KOPT-K1 (cell line): Measurements from ENCODE around the gene COL4A2.

Experiments
- H3K27ac ChIP-seq: fragments of 200-600 bp; sonication (generic); 2 replicates; pipeline ENCODE4 v1.5.1; 2016; ENCODE audit warnings: antibody characterized with exemption, mild to moderate bottlenecking, low read depth, low read length; ENCODE audit not compliant: poor library complexity, severe bottlenecking
- H3K36me3 ChIP-seq: fragments of 200-600 bp; sonication (generic); 2 replicates; pipeline ENCODE4 v1.5.1; 2017; ENCODE audit warnings: antibody characterized with exemption, mild to moderate bottlenecking, low read length, moderate library complexity; ENCODE audit not compliant: insufficient read depth
- H3K9me3 ChIP-seq: fragments of 200-600 bp; sonication (generic); 2 replicates; pipeline ENCODE4 v1.5.1; 2017; ENCODE audit warnings: antibody characterized with exemption, low read length, mild to moderate bottlenecking; ENCODE audit not compliant: insufficient read depth, poor library complexity, severe bottlenecking

The COL4A2 gene

DNA sequence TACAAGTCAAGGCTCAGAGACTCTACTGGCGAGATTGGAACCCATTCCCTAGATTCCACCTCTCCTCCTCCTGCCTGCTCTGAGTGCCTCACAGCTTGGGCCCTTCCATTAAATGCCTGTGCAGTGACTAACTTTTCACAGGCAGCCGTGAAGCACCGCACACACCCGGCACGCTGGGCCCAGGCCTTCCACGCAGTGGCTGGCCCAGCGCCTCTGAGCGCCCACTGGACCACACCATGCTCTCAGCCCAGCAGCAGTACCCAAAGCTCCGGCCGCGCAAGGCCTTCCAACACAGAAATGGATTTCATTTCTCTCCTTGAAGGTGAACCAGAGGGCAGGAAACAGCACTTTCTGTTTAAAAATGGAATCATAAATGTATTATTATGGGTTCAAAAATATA, 228.4 kb downstream of the COL4A2 start:
- H3K36me3 ChIP-seq = no peaks in the 10 kb centered on the region
- no peak overlapping the region for H3K27ac ChIP-seq

DNA sequence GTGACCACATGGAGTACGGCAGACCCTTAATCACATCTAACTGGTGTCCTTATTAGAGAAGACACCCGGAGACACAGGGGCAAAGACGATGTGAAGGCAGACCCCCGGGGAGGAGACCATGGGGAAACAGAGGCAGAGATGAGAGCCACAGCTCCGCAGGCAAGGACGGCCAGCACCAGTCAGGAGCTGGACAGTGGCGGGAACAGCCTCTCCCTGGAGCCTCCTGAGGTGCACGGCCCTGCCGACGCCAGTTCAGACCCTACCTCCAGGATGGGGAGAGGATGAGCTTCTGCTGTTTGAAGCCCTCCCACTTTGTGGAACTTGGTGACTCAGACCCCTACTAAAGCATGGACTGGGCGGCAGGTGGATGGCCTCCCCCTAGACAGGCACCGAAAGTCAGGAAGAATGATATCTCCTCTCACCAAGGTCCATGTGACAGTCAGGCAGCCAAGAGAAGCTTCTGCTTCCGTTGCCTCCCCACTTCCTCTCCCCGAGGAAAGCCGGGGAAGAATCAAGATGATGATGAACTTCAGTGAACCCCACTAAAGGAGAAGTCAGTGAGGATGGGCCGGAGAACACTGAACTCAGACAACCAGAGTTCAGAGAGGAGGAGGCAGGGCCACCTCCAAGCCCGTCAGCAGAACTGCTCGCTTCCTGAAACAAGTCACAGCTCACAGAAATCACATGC, 229.1 kb downstream of the COL4A2 start:
- Histone ChIP-seq H3K36me3 (no peaks in the 10 kb centered on the region), H3K27ac (no peak overlapping the region), H3K9me3 (no peaks in the 10 kb centered on the region)

More for the DNA sequence above, 228.4 kb downstream of the COL4A2 start:
- H3K9me3 ChIP-seq = no peaks in the 10 kb centered on the region

DNA sequence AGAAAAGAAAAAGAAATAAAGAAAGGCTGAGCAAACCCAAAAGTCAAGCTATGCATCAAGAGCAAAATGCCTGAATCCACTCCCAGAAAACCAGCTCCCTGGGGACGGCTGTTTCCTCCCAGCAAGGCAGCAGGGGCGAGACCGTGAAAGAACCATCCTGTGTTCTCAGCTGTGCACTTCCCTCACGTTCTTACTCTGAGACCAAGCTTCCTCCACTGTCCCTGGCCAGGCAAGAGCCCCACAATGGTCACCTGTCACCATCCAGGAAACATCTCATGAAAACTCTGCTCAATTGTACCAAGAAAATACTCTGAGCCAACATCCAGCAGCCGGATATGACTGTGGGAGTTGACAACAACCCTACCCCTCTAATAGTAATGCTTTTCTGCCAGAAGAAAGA, 231.5 kb downstream of the COL4A2 start:
- H3K9me3 ChIP-seq = no peaks in the 10 kb centered on the region
- H3K27ac ChIP-seq = no peak overlapping the region
- H3K36me3 ChIP-seq = no peaks in the 10 kb centered on the region

DNA sequence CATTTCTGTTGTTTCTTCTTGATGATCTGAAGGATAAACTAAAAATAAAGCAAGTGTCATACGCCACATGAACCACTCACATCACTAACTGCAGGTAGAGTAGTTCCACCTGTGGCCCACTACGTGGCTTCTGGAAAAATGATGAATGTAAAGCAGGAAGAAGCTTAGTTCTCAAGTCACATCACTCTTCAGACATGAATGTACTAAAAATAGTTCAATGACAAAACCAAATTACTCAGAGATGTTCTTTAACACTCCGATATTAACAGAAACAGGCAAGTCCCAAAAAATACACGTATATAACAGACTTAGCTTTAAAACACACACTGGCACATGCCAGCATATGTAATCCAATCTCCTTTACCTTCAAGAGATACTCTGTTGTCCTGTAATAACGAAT, 232.8 kb downstream of the COL4A2 start:
- no peak overlapping the region for H3K27ac ChIP-seq
- H3K36me3 ChIP-seq = no peaks in the 10 kb centered on the region
- peaks cover 11% of the 10 kb centered on the region for H3K9me3 ChIP-seq

DNA sequence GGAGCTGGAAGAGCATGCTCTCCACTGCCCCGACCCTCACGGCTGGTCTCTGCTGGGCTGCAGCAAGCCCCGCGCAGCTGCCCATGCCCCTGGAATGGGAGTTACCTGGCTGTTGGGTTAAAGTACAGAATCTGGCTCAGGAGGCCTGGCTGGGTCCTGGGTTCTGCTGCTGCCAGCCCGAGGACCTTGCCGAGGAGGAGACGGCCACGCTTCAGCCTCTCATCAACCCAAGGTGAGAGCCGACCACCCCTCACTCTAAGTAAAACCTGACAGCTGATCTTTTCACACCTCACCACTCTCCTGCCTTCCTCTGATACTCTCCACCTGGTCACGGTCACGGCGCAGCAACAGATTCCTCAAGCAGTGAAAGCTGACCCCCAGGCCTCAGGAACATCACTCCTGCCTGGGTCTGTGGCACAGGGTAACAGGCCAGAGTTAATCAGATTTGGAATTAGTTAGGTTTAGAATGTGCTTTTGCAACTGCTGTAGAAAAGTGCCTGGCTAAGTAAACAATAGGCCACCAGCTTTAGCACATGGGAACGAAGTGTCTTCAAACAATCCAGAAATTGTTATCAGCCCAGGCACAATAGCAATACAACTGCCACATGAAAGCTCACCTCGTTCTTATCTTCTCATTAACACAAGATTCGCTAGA, 233.9 kb downstream of the COL4A2 start:
- peaks cover 13% of the 10 kb centered on the region for H3K9me3 ChIP-seq
- H3K36me3 ChIP-seq = no peaks in the 10 kb centered on the region
- no peak overlapping the region for H3K27ac ChIP-seq

DNA sequence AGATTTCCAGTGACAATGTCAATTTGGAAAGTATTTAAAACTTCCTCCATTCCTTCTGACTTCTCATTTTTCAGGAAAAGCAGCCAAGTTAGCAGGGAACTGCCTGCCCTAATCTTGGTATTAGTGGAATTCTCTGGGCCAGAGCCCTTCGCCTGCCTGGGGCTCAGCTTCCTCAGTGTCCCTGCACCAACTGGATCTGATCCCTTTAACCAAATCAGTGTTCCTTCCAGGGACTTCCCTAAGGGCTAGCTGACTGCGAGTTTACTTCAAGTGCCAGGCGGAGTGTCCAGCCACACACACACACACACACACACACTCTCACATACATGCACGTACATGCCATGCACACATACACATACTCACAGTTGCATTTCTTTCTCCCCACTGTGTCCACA, 234.4 kb downstream of the COL4A2 start:
- no peak overlapping the region for H3K27ac ChIP-seq
- peaks cover 13% of the 10 kb centered on the region for H3K9me3 ChIP-seq
- no peaks in the 10 kb centered on the region for H3K36me3 ChIP-seq

DNA sequence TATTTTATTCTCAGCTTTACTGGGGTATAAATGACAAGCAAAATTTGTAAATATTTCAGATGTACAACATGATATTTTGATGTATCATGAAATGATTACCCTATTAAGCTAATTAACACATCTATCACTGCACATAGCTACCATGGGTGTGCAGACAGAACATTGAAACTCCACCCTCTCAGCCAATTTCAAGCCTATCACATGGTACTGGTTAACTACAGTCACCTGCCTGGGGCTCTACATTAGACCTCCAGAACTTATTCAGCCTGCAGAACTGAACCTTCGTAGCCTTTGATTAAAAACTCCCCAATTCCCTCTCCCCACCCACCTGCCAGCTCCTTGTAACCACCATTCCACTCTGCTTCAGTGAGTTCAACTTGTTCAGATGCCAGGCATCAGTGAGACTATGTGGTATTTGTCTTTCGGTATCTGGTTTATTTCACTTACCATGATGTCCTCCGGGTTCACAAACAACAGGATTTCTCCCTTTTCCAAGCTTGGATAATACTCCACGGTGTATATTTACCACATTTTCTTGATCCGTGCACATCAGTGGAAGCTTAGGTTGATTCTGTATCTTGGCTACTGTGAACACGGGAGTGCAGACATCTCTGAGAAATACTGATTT, 235.2 kb downstream of the COL4A2 start:
- no peak overlapping the region for H3K27ac ChIP-seq
- no peaks in the 10 kb centered on the region for H3K36me3 ChIP-seq
- peaks cover 13% of the 10 kb centered on the region for H3K9me3 ChIP-seq

DNA sequence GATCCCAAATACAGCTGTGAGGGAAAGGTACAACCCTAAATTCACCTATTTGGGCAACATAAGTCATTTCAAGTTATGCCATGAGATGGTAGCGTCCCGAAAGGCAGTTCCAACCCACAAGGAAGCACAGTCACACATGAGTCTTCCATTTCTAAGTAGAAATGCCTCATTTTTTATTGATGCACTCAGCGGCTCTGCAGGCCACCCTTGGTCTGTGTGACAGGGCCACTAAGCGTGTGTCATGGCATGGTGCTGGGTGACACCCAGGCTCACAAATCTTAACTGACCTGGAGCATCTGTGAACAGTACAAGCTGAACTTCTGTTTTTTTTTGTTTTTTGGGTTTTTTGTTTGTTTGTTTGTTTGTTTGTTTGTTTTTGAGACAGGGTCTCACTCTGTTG, 239.3 kb downstream of the COL4A2 start:
- no peak overlapping the region for H3K27ac ChIP-seq
- no peaks in the 10 kb centered on the region for H3K36me3 ChIP-seq
- H3K9me3 ChIP-seq = peaks cover 13% of the 10 kb centered on the region

DNA sequence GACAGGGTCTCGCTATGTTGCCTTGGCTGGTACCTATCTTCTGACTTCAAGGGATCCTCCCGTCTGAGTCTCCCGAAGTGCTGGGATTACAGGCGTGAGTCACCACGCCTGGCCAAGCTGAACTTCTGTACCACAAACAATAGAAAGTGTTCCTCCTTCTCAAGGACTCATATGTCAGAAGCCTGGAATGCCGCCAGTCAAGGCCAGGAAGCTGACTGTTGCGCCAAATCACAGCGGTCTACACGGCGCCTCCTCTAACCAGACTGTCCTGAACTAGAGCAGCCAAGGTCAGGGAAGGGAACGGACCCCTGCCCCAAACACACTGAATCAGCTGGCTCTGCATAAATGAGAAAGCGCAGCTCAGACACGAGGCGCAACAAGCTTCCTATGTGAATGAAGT, 239.8 kb downstream of the COL4A2 start:
- peaks cover 13% of the 10 kb centered on the region for H3K9me3 ChIP-seq
- H3K36me3 ChIP-seq = no peaks in the 10 kb centered on the region
- H3K27ac ChIP-seq = no peak overlapping the region

DNA sequence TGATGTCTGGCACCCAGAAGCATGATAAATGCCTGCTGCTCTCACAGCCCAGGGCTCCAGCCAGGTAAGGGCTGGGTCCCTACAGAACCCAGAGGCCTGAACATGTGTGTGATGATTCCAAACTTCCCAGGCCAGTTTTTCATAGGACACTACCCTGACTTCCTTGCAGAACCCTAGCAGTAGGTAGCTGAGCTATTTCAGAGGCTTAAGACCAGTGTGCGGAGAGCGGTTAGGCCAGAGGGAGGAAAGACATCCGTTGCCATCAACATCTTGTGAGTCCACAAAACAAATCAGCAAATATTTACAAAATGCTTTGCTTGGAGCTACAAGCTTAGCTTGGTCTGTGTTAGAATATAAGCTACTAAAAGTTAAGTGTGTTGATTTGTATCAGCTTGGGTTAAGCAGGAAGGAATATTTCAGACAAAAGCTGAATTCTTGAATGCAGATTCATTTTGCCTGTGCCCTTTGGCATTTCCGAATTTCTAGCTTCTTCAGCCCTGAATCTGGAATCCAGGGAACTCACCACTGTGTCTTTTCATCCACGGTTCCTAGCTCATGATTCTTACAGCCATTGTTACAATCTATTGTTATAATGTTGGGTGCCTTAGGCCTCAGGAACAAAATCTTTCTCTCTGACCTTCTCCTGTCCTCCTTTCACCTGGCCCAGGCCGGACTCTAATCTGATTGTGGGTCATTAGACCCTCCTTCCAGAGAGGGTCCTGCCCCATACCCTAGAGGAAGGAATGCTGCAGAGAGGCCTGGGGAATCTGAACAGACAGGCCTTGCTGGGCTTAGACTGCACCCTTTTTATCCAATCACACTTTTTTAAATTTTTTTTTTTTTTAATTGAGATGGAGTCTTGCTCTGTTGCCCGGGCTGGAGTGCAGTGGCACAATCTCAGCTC, 242.1 kb downstream of the COL4A2 start:
- Histone ChIP-seq H3K27ac (no peak overlapping the region), H3K9me3 (peaks cover 10% of the 10 kb centered on the region), H3K36me3 (no peaks in the 10 kb centered on the region)

DNA sequence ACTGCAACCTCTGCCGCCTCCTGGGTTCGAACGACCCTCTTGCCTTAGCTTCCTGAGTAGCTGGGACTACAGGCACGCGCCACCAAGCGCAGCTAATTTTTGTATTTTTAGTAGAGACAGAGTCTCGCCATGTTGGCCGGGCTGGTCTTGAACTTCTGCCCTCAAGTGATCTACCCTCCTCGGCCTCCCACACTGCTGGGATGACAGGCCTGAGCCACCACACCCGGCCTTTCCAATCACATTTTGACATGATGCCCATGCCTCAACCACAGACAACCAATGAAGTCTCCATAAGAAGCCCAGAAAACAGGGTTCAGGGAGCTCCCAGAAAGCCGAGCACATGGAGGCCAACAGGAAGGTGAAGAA, 242.7 kb downstream of the COL4A2 start:
- Histone ChIP-seq H3K27ac (no peak overlapping the region), H3K36me3 (no peaks in the 10 kb centered on the region), H3K9me3 (peaks cover 3% of the 10 kb centered on the region)

DNA sequence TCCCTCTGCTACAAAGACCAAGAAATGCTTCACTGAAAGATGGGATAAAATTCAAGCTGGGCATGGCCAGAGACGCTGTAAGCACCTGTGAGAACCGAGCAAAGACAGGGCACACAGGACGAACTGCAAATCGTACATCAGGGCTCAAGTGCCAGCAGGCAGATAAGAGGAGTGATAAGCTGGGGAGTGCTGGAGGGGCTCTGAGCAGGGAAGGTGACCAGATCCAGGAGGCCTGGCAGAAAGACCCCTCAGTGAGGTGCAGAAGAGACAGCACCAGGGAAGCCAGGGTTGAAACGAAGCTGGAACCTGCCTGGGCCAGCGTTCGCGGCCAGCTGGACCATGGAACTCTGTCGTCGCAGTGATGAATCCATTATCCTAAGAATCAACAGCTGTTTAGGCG, 244.2 kb downstream of the COL4A2 start:
- Histone ChIP-seq H3K9me3 (no peaks in the 10 kb centered on the region), H3K36me3 (no peaks in the 10 kb centered on the region), H3K27ac (no peak overlapping the region)

DNA sequence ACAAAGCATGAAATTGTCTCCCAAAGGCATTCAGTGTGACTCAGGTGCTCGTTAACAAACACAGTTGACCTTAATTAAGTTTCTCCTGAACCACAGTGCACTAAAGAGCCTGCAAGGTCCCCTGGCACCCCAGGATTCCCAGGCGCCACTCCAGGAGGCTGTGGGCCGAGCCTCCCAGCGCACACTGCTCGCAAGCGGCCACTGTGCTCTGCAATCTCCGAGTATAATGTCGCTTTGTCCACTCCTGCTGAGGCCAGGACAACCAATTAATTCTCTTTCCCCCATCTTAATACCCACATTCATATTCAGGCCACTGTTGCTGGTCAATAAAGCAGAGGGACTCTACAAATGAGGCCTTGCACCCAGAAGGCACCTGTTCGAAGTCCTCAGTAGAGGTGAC, 245.7 kb downstream of the COL4A2 start:
- H3K9me3 ChIP-seq = no peaks in the 10 kb centered on the region
- H3K27ac ChIP-seq = no peak overlapping the region
- H3K36me3 ChIP-seq = no peaks in the 10 kb centered on the region

DNA sequence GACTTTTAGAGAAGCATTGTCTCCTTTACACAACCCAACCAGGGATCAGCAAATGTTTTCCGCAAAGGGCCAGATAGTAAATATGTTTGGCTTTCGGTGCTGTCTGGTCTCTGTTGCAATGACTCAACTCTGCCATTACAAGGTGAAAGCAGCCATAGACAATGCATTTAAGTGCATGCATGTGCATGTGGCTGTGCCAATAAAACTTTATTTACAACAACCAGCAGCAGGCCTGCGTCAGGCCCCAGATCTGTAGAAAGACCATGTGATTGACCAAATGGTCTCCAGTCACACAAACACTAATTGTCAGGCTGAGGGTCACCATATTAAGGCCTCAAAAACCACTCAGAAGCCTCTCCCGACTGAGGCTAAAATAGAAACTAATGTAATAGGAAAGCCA, 246.3 kb downstream of the COL4A2 start:
- Histone ChIP-seq H3K36me3 (no peaks in the 10 kb centered on the region), H3K9me3 (no peaks in the 10 kb centered on the region), H3K27ac (no peak overlapping the region)

DNA sequence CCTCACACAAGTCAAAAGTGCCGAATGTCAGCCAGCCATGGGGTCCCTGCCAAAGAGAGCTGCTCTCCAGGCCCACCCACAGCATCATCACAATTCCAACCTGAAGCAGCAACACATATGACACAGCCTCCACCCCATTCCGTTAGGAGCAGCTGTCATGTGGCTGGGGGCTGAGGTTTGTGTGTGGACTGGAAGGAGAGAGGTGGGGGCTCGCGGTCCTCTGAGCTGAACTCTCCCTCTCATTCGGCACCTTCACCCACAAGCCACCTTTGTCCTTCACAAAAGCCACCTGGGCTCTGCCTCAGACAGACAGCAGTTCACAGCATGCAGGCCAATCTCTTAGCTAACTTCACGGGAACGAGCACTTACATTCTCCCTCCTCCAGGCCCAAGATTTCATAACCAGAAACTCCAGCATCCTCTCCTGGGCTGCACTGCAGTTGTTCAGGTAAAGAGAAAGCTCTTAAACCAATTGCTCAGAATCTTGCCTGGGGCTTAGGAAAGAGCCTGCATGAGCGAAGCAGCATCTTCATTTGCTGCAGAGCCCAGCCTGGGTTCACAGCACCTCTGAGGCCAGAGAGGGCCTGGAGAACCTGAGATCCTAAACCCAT, 247.2 kb downstream of the COL4A2 start:
- Histone ChIP-seq H3K27ac (no peak overlapping the region), H3K36me3 (no peaks in the 10 kb centered on the region), H3K9me3 (no peaks in the 10 kb centered on the region)
